Neural cell (in vitro differentiated cells): Measurements from ENCODE around the gene ADAMTS17. TPM values are rescaled to one million over a fixed set of nuclear protein-coding genes. Genes with fewer than 3 reads are reported as not detected.
"Not testable (repeated sequence)": the region's sequence is repeated elsewhere in the genome, so short reads cannot be mapped to it uniquely, and the experiment has no call there.

ENCODE experiments used
- H2AFZ ChIP-seq: fragments of 200-600, 300-800 bp; sonication (generic), shearing (Covaris generic); 2 replicates; pipeline ENCODE4 v1.6.0; 2014; ENCODE audit warnings: low read depth, mild to moderate bottlenecking, antibody characterized with exemption, low read length, moderate library complexity
- H3F3A ChIP-seq: fragments of 200-600 bp; shearing (Covaris generic); 2 replicates; pipeline ENCODE4 v1.6.1; 2016; ENCODE audit warnings: mild to moderate bottlenecking, moderate library complexity, mixed read lengths, antibody characterized with exemption, low read length; ENCODE audit not compliant: insufficient read depth, poor library complexity, severe bottlenecking
- H3K27ac ChIP-seq: fragments of 200-600, 300-800 bp; sonication (generic), shearing (Covaris generic); 2 replicates; pipeline ENCODE4 v1.5.1; 2014; ENCODE audit warnings: mild to moderate bottlenecking, low read length, moderate library complexity
- H3K27me3 ChIP-seq: fragments of 300-800, 200-600 bp; sonication (generic), shearing (Covaris generic); 2 replicates; pipeline ENCODE4 v1.6.0; 2014; ENCODE audit warnings: mild to moderate bottlenecking, low read depth, low read length, moderate library complexity; ENCODE audit not compliant: insufficient read depth
- H3K36me3 ChIP-seq: fragments of 300-800, 200-600 bp; sonication (generic), shearing (Covaris generic); 2 replicates; pipeline ENCODE4 v1.5.1; 2014; ENCODE audit warnings: mild to moderate bottlenecking, antibody characterized with exemption, low read length, moderate library complexity; ENCODE audit not compliant: insufficient read depth
- H3K4me2 ChIP-seq: fragments of 300-800, 200-600 bp; sonication (generic), shearing (Covaris generic); 2 replicates; pipeline ENCODE4 v1.6.0; 2014; ENCODE audit warnings: mild to moderate bottlenecking, low read length
- H3K4me3 ChIP-seq: fragments of 300-800, 200-600 bp; sonication (generic), shearing (Covaris generic); 2 replicates; pipeline ENCODE4 v1.5.1; 2014; ENCODE audit warnings: mild to moderate bottlenecking, low read length, moderate library complexity
- H3K79me2 ChIP-seq: fragments of 200-600 bp; shearing (Covaris generic); replicated peaks from 2 replicates; pipeline ENCODE4 v1.6.0; 2014; ENCODE audit warnings: mild to moderate bottlenecking, low read length, moderate library complexity; ENCODE audit not compliant: insufficient read depth
- H3K9ac ChIP-seq: fragments of 300-800, 200-600 bp; sonication (generic), shearing (Covaris generic); 2 replicates; pipeline ENCODE4 v1.6.1; 2016; ENCODE audit warnings: mild to moderate bottlenecking, low read length, mixed read lengths
- H3K9me2 ChIP-seq: fragments of 200-600 bp; shearing (Covaris generic); 2 replicates; pipeline ENCODE4 v1.6.1; 2016; ENCODE audit warnings: mild to moderate bottlenecking, low read length, mixed read lengths; ENCODE audit not compliant: insufficient read depth
- H3K9me3 ChIP-seq: fragments of 200-600, 300-800 bp; sonication (generic), shearing (Covaris generic); 2 replicates; pipeline ENCODE4 v1.6.1; 2016; ENCODE audit warnings: mild to moderate bottlenecking, mixed run types, low read length, moderate library complexity, mixed read lengths
- H4K20me1 ChIP-seq: fragments of 200-600 bp; shearing (Covaris generic); 2 replicates; pipeline ENCODE4 v1.6.1; 2016; ENCODE audit warnings: mild to moderate bottlenecking, mixed run types; ENCODE audit not compliant: insufficient read depth
- POLR2AphosphoS5 ChIP-seq: IDR thresholded peaks from 2 replicates; pipeline ENCODE4 v1.6.1; 2012
- RAD21 ChIP-seq: fragments of 450-650 bp; conservative IDR thresholded peaks from 2 replicates; pipeline ENCODE4 v1.6.1; 2014; ENCODE audit warnings: antibody characterized with exemption, mild to moderate bottlenecking, moderate library complexity
- SMC3 ChIP-seq: fragments of 450-650 bp; conservative IDR thresholded peaks from 2 replicates; pipeline ENCODE4 v1.6.1; 2014; ENCODE audit warnings: antibody characterized with exemption, mild to moderate bottlenecking, moderate library complexity; ENCODE audit not compliant: poor library complexity
- TAF1 ChIP-seq: IDR thresholded peaks from 2 replicates; pipeline ENCODE4 v1.6.1; 2012; ENCODE audit warnings: low read depth
- polyA plus RNA-seq: library from polyadenylated mRNA; depleted of rRNA; stranded (reverse); fragments of >200 nt; gene quantifications from 2 replicates; pipeline ENCODE4 v1.2.3, GENCODE V29; 2014
- TF ChIP-seq, protein P1 (sequence below): IDR thresholded peaks from 2 replicates; pipeline ENCODE4 v1.6.1; 2012; ENCODE audit warnings: borderline replicate concordance
- TF ChIP-seq, protein P2 (sequence below): fragments of 450-650 bp; IDR thresholded peaks from 2 replicates; pipeline ENCODE4 v1.5.1; 2014; ENCODE audit warnings: antibody characterized with exemption, mild to moderate bottlenecking, moderate library complexity; ENCODE audit not compliant: poor library complexity, severe bottlenecking

Gene ADAMTS17
- polyA plus RNA-seq, 1 donor from 2014 or later: 0.04 TPM

- H3K27me3 ChIP-seq, H3K4me2 ChIP-seq, H4K20me1 ChIP-seq, H2AFZ ChIP-seq, H3K79me2 ChIP-seq, H3K4me3 ChIP-seq, H3K36me3 ChIP-seq, H3K9me3 ChIP-seq, H3K9me2 ChIP-seq, H3F3A ChIP-seq, H3K27ac ChIP-seq, H3K9ac ChIP-seq: not testable (repeated sequence)
- TF ChIP-seq, protein P1, sequence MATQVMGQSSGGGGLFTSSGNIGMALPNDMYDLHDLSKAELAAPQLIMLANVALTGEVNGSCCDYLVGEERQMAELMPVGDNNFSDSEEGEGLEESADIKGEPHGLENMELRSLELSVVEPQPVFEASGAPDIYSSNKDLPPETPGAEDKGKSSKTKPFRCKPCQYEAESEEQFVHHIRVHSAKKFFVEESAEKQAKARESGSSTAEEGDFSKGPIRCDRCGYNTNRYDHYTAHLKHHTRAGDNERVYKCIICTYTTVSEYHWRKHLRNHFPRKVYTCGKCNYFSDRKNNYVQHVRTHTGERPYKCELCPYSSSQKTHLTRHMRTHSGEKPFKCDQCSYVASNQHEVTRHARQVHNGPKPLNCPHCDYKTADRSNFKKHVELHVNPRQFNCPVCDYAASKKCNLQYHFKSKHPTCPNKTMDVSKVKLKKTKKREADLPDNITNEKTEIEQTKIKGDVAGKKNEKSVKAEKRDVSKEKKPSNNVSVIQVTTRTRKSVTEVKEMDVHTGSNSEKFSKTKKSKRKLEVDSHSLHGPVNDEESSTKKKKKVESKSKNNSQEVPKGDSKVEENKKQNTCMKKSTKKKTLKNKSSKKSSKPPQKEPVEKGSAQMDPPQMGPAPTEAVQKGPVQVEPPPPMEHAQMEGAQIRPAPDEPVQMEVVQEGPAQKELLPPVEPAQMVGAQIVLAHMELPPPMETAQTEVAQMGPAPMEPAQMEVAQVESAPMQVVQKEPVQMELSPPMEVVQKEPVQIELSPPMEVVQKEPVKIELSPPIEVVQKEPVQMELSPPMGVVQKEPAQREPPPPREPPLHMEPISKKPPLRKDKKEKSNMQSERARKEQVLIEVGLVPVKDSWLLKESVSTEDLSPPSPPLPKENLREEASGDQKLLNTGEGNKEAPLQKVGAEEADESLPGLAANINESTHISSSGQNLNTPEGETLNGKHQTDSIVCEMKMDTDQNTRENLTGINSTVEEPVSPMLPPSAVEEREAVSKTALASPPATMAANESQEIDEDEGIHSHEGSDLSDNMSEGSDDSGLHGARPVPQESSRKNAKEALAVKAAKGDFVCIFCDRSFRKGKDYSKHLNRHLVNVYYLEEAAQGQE: peak; percentile 43
Observed at GRCh38 chr15:100066521-100067280, 275.1 kb downstream of the ADAMTS17 start.

- Histone ChIP-seq H4K20me1 (no peaks in the 10 kb centered on the region), H3K4me3 (no peak overlapping the region), H3K36me3 (no peaks in the 10 kb centered on the region), H3K27ac (no peak overlapping the region), H3F3A (no peaks in the 10 kb centered on the region), H3K4me2 (no peak overlapping the region), H3K9me3 (no peaks in the 10 kb centered on the region), H2AFZ (no peak overlapping the region), H3K79me2 (no peaks in the 10 kb centered on the region), H3K9me2 (no peaks in the 10 kb centered on the region), H3K27me3 (no peaks in the 10 kb centered on the region), H3K9ac (no peak overlapping the region)
- TF ChIP-seq, protein P2, sequence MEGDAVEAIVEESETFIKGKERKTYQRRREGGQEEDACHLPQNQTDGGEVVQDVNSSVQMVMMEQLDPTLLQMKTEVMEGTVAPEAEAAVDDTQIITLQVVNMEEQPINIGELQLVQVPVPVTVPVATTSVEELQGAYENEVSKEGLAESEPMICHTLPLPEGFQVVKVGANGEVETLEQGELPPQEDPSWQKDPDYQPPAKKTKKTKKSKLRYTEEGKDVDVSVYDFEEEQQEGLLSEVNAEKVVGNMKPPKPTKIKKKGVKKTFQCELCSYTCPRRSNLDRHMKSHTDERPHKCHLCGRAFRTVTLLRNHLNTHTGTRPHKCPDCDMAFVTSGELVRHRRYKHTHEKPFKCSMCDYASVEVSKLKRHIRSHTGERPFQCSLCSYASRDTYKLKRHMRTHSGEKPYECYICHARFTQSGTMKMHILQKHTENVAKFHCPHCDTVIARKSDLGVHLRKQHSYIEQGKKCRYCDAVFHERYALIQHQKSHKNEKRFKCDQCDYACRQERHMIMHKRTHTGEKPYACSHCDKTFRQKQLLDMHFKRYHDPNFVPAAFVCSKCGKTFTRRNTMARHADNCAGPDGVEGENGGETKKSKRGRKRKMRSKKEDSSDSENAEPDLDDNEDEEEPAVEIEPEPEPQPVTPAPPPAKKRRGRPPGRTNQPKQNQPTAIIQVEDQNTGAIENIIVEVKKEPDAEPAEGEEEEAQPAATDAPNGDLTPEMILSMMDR: no peak
- TF ChIP-seq POLR2AphosphoS5 (no peak), TAF1 (no peak), RAD21 (no peak), SMC3 (no peak)
- TF ChIP-seq, protein P1: no peak
Observed at GRCh38 chr15:100061944-100062343, 279.8 kb downstream of the ADAMTS17 start.
